ENCODE data around the gene FOXRED2. TPM values are rescaled to one million over a fixed set of nuclear protein-coding genes. Genes with fewer than 3 reads are reported as not detected.

FOXRED2 gene
- total RNA-seq, 2 experiments from 2014 or later: 22.6 to 48.3 TPM

DNA sequence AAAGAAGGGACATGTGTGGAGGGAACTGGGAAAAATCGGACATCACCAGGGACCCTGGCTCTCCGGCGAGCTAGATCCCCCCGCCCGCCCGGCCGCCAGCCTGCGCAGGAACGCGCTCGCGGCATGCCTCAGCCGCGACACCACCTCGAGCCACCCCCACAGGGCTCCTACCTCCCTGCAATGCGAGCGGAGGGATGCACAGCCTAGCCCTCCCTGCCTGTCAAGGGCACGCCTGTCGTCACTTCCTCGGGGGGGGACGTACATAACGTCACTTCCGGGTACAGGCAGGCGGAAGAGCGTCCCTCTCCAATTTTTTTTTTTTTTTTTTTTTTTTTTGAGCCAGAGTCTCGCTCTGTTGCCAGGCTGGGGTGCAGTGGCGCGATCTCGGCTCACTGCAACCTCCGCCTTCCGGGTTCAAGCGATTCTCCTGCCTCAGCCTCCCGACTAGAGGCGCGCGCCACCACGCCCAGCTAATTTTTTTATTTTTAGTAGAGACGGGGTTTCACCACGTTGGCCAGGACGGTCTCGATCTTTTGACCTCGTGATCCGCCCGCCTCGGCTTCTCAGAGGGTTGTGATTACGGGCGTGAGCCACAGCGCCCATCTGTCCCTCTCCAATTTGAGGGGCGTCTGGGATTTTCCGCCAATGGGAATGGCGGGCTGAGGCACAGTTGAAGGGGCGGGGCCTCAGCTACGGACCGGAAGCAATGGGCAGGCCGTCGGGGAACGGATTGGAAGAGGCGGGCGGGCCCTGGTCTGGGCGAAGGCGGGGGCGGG lies 25.3 kb downstream of the FOXRED2 start, which contains the start of gene TXN2:
TSS of gene TXN2 (minus strand) at position 248 of the 776 bp plus-strand sequence. CDS start 803 bp downstream, outside the sequence.
- DNase-seq (ENCODE audit: low spot score): peak; percentile 97
- peak within 1 kb of the TSS; percentile 93 for H3K27ac ChIP-seq (ENCODE audit: low read depth, low read length, poor library complexity, severe bottlenecking)
- H3K9me2 ChIP-seq (ENCODE audit: insufficient read depth, low read length): no peaks in the 10 kb centered on the region
- peaks cover 10% of the 10 kb centered on the region; the same call in 1 of the 2 replicates for H3K79me2 ChIP-seq (ENCODE audit: insufficient read depth, low read depth, low read length)
- peaks cover 12% of the 10 kb centered on the region for H3K4me1 ChIP-seq (ENCODE audit: insufficient read depth, low read length, poor library complexity, severe bottlenecking)
- BruUV-seq (replicated peaks): no TSS peak
- peak within 1 kb of the TSS; percentile 79 for H2AFZ ChIP-seq (ENCODE audit: low read length)
- peak within 1 kb of the TSS; percentile 74 for H3K4me2 ChIP-seq (ENCODE audit: low read length)
- CTCF ChIA-PET (ENCODE audit: unreplicated experiment): interaction anchor here (0.6 kb wide), 2 partner anchors 120 to 245 kb away, joined by 3 to 4 read pairs; no protein-coding TSS in a partner anchor
- POLR2A ChIA-PET: interaction anchor here (0.5 to 1.5 kb wide), 9 partner anchors 11 to 469 kb away, joined by 3 to 6 read pairs (median 4); partner anchors contain the start of gene IFT27
- peak within 1 kb of the TSS; percentile 79 for H3K4me3 ChIP-seq (ENCODE audit: low read depth, low read length, poor library complexity, severe bottlenecking)
- H4K20me1 ChIP-seq (ENCODE audit: insufficient read depth, low read length): no peaks in the 10 kb centered on the region
- no peaks in the 10 kb centered on the region; the same call in 1 of the 2 replicates for H3K9me3 ChIP-seq (ENCODE audit: low read length)
- peaks cover 41% of the 10 kb centered on the region for H3K36me3 ChIP-seq (ENCODE audit: insufficient read depth, low read length)
- intact Hi-C loops (cut with micrococcal nuclease; ENCODE audit: unreplicated experiment): loop anchor here (1.0 kb wide), 1 partner anchor 48 kb away; the partner anchor contains the start of gene EIF3D
- TF ChIP-seq, protein P1, sequence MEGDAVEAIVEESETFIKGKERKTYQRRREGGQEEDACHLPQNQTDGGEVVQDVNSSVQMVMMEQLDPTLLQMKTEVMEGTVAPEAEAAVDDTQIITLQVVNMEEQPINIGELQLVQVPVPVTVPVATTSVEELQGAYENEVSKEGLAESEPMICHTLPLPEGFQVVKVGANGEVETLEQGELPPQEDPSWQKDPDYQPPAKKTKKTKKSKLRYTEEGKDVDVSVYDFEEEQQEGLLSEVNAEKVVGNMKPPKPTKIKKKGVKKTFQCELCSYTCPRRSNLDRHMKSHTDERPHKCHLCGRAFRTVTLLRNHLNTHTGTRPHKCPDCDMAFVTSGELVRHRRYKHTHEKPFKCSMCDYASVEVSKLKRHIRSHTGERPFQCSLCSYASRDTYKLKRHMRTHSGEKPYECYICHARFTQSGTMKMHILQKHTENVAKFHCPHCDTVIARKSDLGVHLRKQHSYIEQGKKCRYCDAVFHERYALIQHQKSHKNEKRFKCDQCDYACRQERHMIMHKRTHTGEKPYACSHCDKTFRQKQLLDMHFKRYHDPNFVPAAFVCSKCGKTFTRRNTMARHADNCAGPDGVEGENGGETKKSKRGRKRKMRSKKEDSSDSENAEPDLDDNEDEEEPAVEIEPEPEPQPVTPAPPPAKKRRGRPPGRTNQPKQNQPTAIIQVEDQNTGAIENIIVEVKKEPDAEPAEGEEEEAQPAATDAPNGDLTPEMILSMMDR (conservative IDR thresholded peaks at IDR 0.05; ENCODE audit: low read length): no peak
- TF ChIP-seq EZH2phosphoT487 (IDR thresholded peaks at IDR 0.05; ENCODE audit: borderline replicate concordance, low read depth, low read length): no peak

DNA sequence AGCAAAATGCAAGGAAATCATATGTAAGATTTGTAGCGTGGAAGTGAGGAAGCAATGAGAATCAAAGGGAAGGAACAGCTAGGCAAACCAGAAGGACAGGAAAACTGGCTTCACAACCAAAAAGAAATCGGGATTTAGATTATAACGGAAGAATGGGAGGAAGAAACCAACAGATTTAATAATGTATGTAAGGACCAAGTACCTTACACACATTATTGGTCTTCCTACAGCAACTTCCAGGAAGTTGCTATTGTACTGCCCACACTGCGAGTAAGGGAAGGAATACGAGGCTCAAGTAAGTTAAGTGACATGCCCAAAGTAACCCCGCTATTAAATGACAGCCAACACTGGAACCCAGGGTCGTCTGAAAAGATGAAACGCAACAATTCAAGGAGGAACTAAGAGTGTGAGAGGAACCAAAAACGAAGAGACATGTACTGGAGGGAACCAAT lies 25.9 kb downstream of the FOXRED2 start:
- Histone ChIP-seq H2AFZ (ENCODE audit: low read length) (peak overlapping the region; percentile 79), H3K4me1 (ENCODE audit: insufficient read depth, low read length, poor library complexity, severe bottlenecking) (peaks cover 12% of the 10 kb centered on the region), H3K27ac (ENCODE audit: low read depth, low read length, poor library complexity, severe bottlenecking) (peak overlapping the region; percentile 93), H3K79me2 (ENCODE audit: insufficient read depth, low read depth, low read length) (peaks cover 10% of the 10 kb centered on the region; the same call in 1 of the 2 replicates), H4K20me1 (ENCODE audit: insufficient read depth, low read length) (no peaks in the 10 kb centered on the region), H3K9me3 (ENCODE audit: low read length) (no peaks in the 10 kb centered on the region), H3K4me3 (ENCODE audit: low read depth, low read length, poor library complexity, severe bottlenecking) (peak overlapping the region; percentile 79), H3K36me3 (ENCODE audit: insufficient read depth, low read length) (peaks cover 42% of the 10 kb centered on the region), H3K4me2 (ENCODE audit: low read length) (peak overlapping the region; percentile 74), H3K9me2 (ENCODE audit: insufficient read depth, low read length) (no peaks in the 10 kb centered on the region)
- no peak for DNase-seq (ENCODE audit: low spot score)
- TF ChIP-seq EZH2phosphoT487 (IDR thresholded peaks at IDR 0.05; ENCODE audit: borderline replicate concordance, low read depth, low read length): no peak
- TF ChIP-seq, protein P1 (conservative IDR thresholded peaks at IDR 0.05; ENCODE audit: low read length): no peak
- TSS peak; percentile 87 for BruUV-seq (replicated peaks)
- CTCF ChIA-PET (ENCODE audit: unreplicated experiment): interaction anchor here (0.6 kb wide), 1 partner anchor 120 kb away, joined by 3 read pairs; no protein-coding TSS in a partner anchor
- POLR2A ChIA-PET: interaction anchor here (0.5 to 0.6 kb wide), 2 partner anchors 74 to 469 kb away, joined by 4 to 5 read pairs; no protein-coding TSS in a partner anchor
- intact Hi-C loops (cut with micrococcal nuclease; ENCODE audit: unreplicated experiment): no loop called here

Measured in OCI-LY7 (cell line).